Upper lobe of left lung (tissue), 4 donors: Measurements from ENCODE around the gene HSDL1.

ENCODE experiments used
- POLR2AphosphoS5 ChIP-seq, 2 donors: sonication (generic); formaldehyde crosslinking; IDR thresholded peaks; one replicate each; pipeline ENCODE4 v1.5.1; 2017; ENCODE audit warnings: antibody characterized with exemption in 2 of 2
- TF ChIP-seq, protein P1 (sequence below), 6 experiments: fragments of 450-650 bp in 4 of 6; fragments of 200-600 bp in 2 of 6; sonication (generic) in 2 of 6; IDR thresholded peaks; one replicate each; pipeline ENCODE4 v1.5.1; 2016 to 2019; ENCODE audit warnings: antibody characterized with exemption in 6 of 6

DNA sequence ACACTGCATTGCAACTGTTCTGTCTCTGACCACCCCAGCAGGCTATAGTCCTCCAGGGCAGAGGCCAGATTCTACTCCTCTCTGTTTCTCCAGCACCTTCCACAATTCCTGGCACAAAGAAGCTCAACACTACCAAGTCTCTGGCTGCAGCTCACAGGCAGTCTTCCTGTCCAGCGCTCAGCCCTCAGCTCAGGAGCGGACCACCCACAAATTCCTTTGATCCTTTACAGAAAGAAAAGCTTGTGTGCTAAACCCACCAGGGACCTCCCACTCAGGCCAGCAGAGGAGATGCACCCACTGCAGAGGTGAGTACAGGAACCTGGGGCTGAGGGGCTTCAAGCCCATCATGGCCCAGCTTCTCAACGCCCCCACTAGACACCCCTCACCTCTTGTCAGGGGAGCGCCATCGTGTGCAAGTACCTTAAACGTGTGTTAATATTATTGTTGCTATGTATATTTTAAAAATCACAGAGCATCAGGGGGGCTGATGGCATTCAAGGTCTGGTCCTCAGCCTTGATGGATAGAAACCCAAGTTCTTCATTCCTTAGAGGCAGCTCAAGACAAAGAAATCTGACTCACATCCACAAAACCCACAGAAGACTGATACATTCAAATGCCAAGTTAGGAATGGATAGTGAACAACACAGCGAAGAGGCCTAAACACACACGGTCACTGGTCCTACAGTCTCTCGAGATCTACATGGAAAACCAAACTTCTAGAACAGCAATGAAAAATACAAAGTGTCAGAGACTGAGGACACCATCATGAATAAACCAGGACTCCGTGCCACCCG, 8.4 kb downstream of the HSDL1 start:
- TF ChIP-seq, protein P1, sequence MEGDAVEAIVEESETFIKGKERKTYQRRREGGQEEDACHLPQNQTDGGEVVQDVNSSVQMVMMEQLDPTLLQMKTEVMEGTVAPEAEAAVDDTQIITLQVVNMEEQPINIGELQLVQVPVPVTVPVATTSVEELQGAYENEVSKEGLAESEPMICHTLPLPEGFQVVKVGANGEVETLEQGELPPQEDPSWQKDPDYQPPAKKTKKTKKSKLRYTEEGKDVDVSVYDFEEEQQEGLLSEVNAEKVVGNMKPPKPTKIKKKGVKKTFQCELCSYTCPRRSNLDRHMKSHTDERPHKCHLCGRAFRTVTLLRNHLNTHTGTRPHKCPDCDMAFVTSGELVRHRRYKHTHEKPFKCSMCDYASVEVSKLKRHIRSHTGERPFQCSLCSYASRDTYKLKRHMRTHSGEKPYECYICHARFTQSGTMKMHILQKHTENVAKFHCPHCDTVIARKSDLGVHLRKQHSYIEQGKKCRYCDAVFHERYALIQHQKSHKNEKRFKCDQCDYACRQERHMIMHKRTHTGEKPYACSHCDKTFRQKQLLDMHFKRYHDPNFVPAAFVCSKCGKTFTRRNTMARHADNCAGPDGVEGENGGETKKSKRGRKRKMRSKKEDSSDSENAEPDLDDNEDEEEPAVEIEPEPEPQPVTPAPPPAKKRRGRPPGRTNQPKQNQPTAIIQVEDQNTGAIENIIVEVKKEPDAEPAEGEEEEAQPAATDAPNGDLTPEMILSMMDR (IDR thresholded peaks at IDR 0.05), result no peak
- TF ChIP-seq POLR2AphosphoS5 (IDR thresholded peaks at IDR 0.05), result no peak
